NK-92 (cell line): ENCODE data around the gene DQX1.
A peak's percentile ranks its signal among the peaks of the same experiment; 100 is the strongest.

ENCODE experiments used
- DNase-seq: peaks from one replicate; lab custom pipeline; 2025; ENCODE audit not compliant: unreplicated experiment; lab: John Stamatoyannopoulos, UW

Gene DQX1

GRCh38 chr2:74533464-74533863 lies 7.4 kb upstream of the DQX1 start:
- no peak for DNase-seq

GRCh38 chr2:74532222-74532621 lies 6.2 kb upstream of the DQX1 start:
- DNase-seq, result no peak

DNA sequence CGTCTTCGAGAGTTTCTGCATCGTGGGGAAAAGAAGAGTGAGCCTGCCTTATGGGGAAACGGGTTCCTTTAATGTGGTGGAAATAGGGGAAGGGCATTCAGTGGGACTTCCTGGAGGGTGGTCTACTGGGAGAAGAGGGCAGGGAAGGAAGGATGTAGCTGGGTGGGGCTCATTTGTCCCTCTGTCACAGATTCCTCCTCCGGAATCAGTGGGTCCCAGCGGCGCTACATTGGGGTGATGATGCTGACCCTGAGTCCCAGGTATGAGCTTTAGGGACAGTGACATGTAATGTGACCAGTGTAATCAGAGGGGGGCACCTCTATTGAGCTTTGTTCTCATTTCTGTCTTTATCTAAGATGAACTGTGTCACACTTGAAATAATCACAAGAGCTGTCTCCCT lies 5.6 kb upstream of the DQX1 start:
- DNase-seq, result no peak

- no peak for DNase-seq
Observed at GRCh38 chr2:74530239-74531187, 4.5 kb upstream of the DQX1 start.

DNA sequence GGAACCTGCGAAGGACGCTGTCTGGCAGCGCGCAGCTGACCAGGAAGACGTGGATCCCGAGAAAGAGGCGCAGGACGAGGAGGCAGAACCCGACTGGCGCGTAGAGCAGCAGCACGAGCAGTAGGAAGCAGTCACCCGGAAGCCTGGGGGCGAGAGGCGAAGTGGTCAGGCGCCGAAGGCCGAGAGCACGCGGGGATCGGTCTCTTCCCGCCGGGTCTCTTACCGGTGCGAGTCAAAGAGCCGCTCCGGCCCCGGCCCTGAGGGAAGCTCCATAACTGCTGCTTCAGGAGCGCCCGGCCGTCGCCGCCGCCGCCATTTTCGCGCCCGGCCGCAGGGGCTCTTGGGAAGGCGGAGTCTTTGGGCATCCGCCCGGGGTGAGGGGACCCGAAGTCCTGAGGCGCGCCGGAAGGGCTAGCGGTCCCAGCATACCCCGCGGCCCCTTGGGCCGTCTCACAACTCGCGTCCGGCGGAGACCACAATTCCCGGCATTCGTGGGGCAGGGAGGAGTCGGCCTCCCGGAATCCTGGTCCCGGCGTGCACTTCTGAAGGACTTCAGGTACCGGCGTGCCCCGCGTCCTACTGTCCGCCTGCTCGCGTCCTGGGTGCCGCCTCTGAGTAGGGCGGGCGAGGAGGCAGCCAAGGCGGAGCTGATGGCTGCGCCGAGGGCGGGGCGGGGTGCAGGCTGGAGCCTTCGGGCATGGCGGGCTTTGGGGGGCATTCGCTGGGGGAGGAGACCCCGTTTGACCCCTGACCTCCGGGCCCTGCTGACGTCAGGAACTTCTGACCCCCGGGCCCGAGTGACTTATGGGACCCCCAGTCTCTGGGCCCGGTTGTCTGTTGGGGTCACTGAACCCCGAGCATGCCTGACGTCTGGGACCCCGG lies 3.6 kb upstream of the DQX1 start, which contains the start of the genes AUP1 and HTRA2:
TSS of gene AUP1 (minus strand) at position 350 of the 882 bp plus-strand sequence. CDS start at position 273, 77 bp downstream.
TSS of gene HTRA2 (plus strand) at position 577 of the 882 bp plus-strand sequence. CDS start at position 651, 74 bp downstream.
- peak; percentile 17 for DNase-seq

GRCh38 chr2:74528600-74529356 lies 2.7 kb upstream of the DQX1 start:
- DNase-seq, result no peak

DNA sequence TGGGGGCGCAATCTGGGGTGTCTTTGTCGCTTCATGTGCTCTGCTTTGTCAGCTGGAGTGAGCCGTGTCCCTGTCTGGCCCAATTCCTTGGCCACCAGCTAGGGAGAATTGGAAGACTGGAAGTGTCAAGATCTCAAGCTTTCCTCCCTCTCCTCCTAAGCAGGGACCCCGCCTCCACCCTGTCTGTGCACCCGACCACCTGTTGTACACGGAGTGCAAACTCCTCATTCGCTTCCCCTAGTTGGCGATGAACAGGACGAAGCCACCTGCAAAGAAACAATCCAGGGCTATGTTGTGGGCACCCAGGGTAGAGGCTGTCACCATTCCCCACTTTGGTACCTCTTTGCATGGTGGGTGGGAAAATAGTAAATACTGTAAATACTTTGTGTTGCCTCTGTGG lies 1.7 kb upstream of the DQX1 start:
- DNase-seq, result no peak

GRCh38 chr2:74526649-74527230 lies 709 bp upstream of the DQX1 start:
- no peak for DNase-seq

DNA sequence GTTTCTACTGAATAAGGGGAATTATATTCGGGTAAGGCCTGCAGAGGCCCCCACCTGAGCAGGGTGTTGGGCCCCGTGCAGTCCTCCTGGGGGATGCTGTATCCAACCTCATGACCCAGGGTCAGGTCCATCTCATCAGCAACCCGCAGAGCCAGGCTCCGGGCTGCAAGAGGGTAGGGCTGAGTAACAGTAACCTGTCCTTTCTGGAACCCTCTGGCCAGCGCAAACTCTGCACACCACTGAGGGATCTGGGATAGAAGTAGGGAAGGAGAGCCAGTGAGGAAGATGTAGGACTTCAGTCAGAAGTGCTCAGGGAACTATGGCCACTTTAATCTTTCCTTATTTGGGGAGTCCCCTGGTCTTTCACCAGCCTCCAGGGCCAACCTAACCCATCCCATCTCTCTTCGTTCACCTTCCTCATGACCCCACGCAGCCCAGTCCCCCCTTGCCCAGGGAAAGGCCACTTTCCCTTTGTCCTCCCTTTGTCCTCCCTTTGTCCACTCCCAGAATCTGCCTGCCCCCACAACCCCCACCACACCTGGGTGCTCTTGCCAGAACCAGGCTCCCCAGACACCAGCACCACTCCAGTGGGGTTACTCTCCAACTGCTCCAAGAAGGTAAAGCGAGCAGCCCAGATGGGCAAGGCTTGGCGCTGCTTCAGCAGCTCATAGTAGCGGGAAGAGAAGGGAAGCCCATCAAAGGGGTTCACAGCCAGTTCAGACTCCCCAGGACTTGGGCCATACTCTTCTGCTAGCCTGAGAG lies 895 bp downstream of the DQX1 start:
- no peak for DNase-seq

DNA sequence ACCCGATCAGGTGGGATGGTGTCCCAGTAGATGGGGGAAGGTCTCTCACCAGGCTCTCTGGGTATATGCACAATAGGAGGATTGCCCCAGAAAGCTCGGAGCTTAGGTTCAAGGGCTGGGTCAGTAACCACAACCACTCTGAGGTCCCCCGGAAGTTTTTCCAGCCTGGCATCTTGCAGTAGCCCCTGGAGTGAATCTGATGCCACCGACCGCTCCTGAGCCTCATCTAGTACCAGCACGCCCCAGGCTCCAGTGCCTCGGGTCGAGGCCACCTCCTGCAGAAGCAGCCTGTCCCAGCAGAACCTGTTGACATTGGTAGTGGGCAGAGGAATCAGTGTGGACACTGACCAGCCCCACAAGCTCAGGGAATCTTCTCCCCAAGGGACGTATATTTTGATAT lies 2.0 kb downstream of the DQX1 start:
- no peak for DNase-seq

DNA sequence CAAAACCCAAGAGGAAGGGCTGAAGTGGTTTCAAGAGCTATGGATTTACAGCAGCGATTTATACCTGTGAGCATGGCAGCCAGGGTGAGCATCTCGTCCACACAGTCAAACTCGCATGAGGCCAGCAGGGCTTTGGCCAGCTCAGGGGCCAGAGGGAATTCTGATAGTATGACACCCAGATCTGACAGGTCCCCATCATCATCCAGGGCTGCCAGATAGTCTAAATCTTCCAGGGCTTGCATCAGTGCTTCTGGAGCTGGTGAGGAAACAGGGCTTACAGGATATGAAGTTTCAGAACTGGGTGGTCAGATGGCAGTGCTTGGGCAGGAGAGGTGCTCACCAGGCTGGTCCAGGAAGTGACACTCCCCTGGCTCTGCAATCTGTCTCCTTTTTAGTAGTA lies 3.5 kb downstream of the DQX1 start:
- DNase-seq, result no peak

DNA sequence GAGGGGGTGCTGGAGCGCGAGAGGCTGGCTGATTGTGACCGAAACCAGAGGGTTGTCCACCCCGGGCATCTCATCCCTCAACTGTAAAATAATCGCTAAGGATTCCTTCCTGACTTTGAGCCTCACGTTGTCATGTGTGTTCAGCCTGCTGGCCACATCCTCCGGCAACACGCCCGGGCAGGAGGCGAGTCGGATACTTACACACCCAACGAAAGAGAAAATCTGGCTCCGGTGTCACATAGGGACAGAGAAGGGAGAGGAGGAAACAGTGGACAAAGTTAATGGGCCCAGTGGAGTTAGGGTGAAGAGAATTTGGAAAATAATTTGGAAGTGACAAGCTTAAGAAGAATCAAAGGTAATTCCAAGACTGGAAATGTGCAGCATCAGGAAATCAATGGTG lies 9.4 kb downstream of the DQX1 start:
- DNase-seq, result no peak

- DNase-seq, result no peak
Observed at GRCh38 chr2:74515981-74516633, 9.9 kb downstream of the DQX1 start.

DNA sequence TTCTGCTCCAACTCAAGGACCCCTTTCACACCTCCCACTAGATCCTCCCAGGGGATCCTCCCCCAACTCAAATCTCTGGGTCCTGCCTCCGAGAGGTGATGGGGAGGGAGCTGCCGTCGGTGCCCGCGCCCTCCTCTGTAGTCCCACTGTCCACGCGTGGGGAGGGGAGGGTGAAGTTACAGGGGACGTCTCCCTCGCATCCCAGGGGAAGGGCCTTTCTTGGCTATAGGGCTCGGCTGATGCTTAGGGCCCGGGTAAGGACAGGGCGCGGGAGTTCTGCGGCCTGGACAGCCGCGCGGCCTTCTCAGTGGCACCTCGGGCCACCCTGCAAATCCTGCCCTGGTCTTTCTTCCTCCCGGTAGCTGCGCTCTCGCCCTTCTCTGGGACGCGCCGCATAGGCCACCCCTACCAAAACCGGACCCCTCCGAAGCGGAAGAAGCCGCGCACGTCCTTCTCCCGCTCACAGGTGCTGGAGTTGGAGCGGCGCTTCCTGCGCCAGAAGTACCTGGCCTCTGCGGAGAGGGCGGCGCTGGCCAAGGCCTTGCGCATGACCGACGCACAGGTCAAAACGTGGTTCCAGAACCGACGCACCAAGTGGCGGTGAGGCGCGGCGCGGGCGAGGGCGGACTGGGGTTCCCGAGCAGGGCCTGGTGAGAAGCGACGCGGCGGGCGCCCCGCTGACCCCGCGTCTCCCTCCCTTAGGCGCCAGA lies 10.6 kb downstream of the DQX1 start:
- DNase-seq, result no peak

GRCh38 chr2:74514368-74515270 lies 11.4 kb downstream of the DQX1 start, which contains the start of gene TLX2:
TSS of gene TLX2 (plus strand) at chr2:74514450. CDS start at chr2:74514807, 357 bp downstream.
- DNase-seq, result no peak

GRCh38 chr2:74513605-74514367 lies 12.2 kb downstream of the DQX1 start:
- no peak for DNase-seq
